AG04450 (cell line): Measurements from ENCODE around the gene CCDC24. TPM values are rescaled to one million over a fixed set of nuclear protein-coding genes. Genes with fewer than 3 reads are reported as not detected.
A peak's percentile ranks its signal among the peaks of the same experiment; 100 is the strongest.

Source experiments
- CTCF ChIA-PET: fragments of 300-600, 350-600 bp; formaldehyde crosslinking; extraction: SDS; loops from one replicate; lab custom pipeline; 2022; ENCODE audit warnings: antibody characterized with exemption, inconsistent platforms; lab: Charles Lee
- POLR2A ChIA-PET: fragments of 350-600 bp; formaldehyde crosslinking; extraction: SDS; loops from one replicate; lab custom pipeline; 2021; ENCODE audit warnings: antibody characterized with exemption, inconsistent platforms; lab: Yijun Ruan, JAX
- DNase-seq: peaks from one replicate; pipeline ENCODE4 v3.0.0-alpha.2; 2011; ENCODE audit warnings: low read depth, low spot score
- H3K27ac ChIP-seq: one replicate; pipeline ENCODE4 v1.5.1; 2012; ENCODE audit warnings: low read depth, low read length, control low read depth
- H3K27me3 ChIP-seq: one replicate; pipeline ENCODE4 v1.6.0; 2012; ENCODE audit warnings: low read length; ENCODE audit not compliant: control insufficient read depth, insufficient read depth
- H3K4me3 ChIP-seq: 2 replicates; pipeline ENCODE4 v1.5.1; 2011; ENCODE audit warnings: mild to moderate bottlenecking, low read depth, low read length, control low read depth
- H3K9me3 ChIP-seq: 2 replicates; pipeline ENCODE4 v1.5.1; 2012; ENCODE audit warnings: low read length; ENCODE audit not compliant: control insufficient read depth, insufficient read depth
- CTCF ChIP-seq: IDR thresholded peaks from 2 replicates; pipeline ENCODE4 v1.5.1; 2011; ENCODE audit warnings: low read depth, low read length, control low read depth, inconsistent platforms
- polyA plus RNA-seq: library from polyadenylated mRNA; depleted of rRNA; stranded (reverse); fragments of >200 nt; gene quantifications from 2 replicates; pipeline ENCODE4 v1.2.3, GENCODE V29; 2011

The CCDC24 gene
- polyA plus RNA-seq, 1 experiment: 1.1 TPM

GRCh38 chr1:44030605-44031251 is 39.3 kb downstream of the CCDC24 start:
- no peak for DNase-seq
- H3K9me3 ChIP-seq: no peaks in the 10 kb centered on the region
- peak overlapping the region; percentile 52 for H3K27ac ChIP-seq
- ChIA-PET POLR2A (interaction anchor here (0.7 to 1.0 kb wide), 4 partner anchors 10 to 16 kb away, joined by 3 to 4 read pairs (median 4); no protein-coding TSS in a partner anchor), CTCF (interaction anchor here (0.6 to 4.8 kb wide), 4 partner anchors 9 to 25 kb away, joined by 3 to 33 read pairs (median 8); no protein-coding TSS in a partner anchor)
- H3K4me3 ChIP-seq: peak overlapping the region; percentile 84
- peak; percentile 26; the same call in 1 of the 2 replicates for TF ChIP-seq CTCF
- no peaks in the 10 kb centered on the region for H3K27me3 ChIP-seq

- TF ChIP-seq CTCF: no peak
- peak; percentile 70 for DNase-seq
- peak within 1 kb of the TSS; percentile 84 for H3K4me3 ChIP-seq
- H3K27me3 ChIP-seq: no peaks in the 10 kb centered on the region
- peak within 1 kb of the TSS; percentile 65 for H3K27ac ChIP-seq
- ChIA-PET POLR2A (interaction anchor here (0.6 to 1.0 kb wide), 3 partner anchors 9 to 62 kb away, joined by 3 to 4 read pairs (median 3); partner anchors contain the start of genes ATP6V0B and DPH2), CTCF (interaction anchor here (0.6 to 4.8 kb wide), 5 partner anchors 9 to 25 kb away, joined by 3 to 33 read pairs (median 3); no protein-coding TSS in a partner anchor)
- H3K9me3 ChIP-seq: no peaks in the 10 kb centered on the region
These were observed 40.1 kb downstream of the CCDC24 start, which contains the start of gene SLC6A9 for GRCh38 chr1:44031252-44032169. Gene SLC6A9 (minus strand): TSS chr1:44031462. CDS start chr1:44024277, 7,185 bp downstream.

- H3K27me3 ChIP-seq: no peaks in the 10 kb centered on the region
- CTCF ChIA-PET: interaction anchor here (0.6 to 1.6 kb wide), 3 partner anchors 16 to 269 kb away, joined by 3 to 13 read pairs (median 3); no protein-coding TSS in a partner anchor
- peak overlapping the region; percentile 65 for H3K27ac ChIP-seq
- no peak for DNase-seq
- POLR2A ChIA-PET: interaction anchor here (0.6 kb wide), 1 partner anchor 62 kb away, joined by 3 read pairs; the partner anchor contains the start of gene DPH2
- peak overlapping the region; percentile 84; the same call in 1 of the 2 replicates for H3K4me3 ChIP-seq
- H3K9me3 ChIP-seq: no peaks in the 10 kb centered on the region
- no peak for TF ChIP-seq CTCF
These were observed 40.9 kb downstream of the CCDC24 start for GRCh38 chr1:44032170-44032790.

- no peak overlapping the region for H3K4me3 ChIP-seq
- H3K27ac ChIP-seq: no peak overlapping the region
- TF ChIP-seq CTCF: no peak
- no peak for DNase-seq
- no peaks in the 10 kb centered on the region for H3K27me3 ChIP-seq
- POLR2A ChIA-PET: no interaction called here
- no peaks in the 10 kb centered on the region for H3K9me3 ChIP-seq
- CTCF ChIA-PET: interaction anchor here (1.4 to 1.9 kb wide), 3 partner anchors 10 to 27 kb away, joined by 3 to 11 read pairs (median 3); no protein-coding TSS in a partner anchor
These were observed 41.7 kb downstream of the CCDC24 start for GRCh38 chr1:44033041-44033575.
